HepG2 (cell line): Measurements from ENCODE around the gene CAMK2D. TPM values are rescaled to one million over a fixed set of nuclear protein-coding genes. Genes with fewer than 3 reads are reported as not detected.

Experiments
- FOSL1 ChIP-seq: sonication (generic); formaldehyde crosslinking; IDR thresholded peaks from 2 replicates; pipeline ENCODE4 v1.9.0; 2021; ENCODE audit warnings: missing genetic modification reagents, borderline replicate concordance
- FOXP1 ChIP-seq, 2 experiments: fragments of 450-650 bp in 1 of 2; IDR thresholded peaks; 2 replicates each; pipeline ENCODE4 v1.6.1; 2017 to 2018; ENCODE audit warnings: antibody characterized with exemption in 1 of 2
- NR2C2 ChIP-seq: sonication (generic); formaldehyde crosslinking; IDR thresholded peaks from 2 replicates; pipeline ENCODE4 v1.4.0; 2020; ENCODE audit warnings: missing genetic modification reagents, mild to moderate bottlenecking, moderate library complexity, borderline replicate concordance
- RBM39 ChIP-seq: fragments of 200-400 bp; formaldehyde crosslinking; IDR thresholded peaks from one replicate; pipeline ENCODE4 v1.6.1; 2018; ENCODE audit warnings: antibody characterized with exemption, mild to moderate bottlenecking, low read depth, low read length; ENCODE audit not compliant: poor library complexity, severe bottlenecking
- XBP1 ChIP-seq: sonication (generic); formaldehyde crosslinking; IDR thresholded peaks from 2 replicates; pipeline ENCODE4 v1.5.0; 2020; ENCODE audit warnings: missing genetic modification reagents
- ZBTB25 ChIP-seq: IDR thresholded peaks from 2 replicates; pipeline ENCODE4 v1.6.1; 2018; ENCODE audit warnings: missing genetic modification reagents
- ZBTB7A ChIP-seq: sonication (generic); formaldehyde crosslinking; IDR thresholded peaks from 2 replicates; pipeline ENCODE4 v1.8.0; 2022; ENCODE audit warnings: mild to moderate bottlenecking, missing genetic modification reagents
- ZNF253 ChIP-seq: sonication (generic); formaldehyde crosslinking; IDR thresholded peaks from 2 replicates; pipeline ENCODE4 v1.8.0; 2022; ENCODE audit warnings: mild to moderate bottlenecking, missing genetic modification reagents, borderline replicate concordance
- ZNF564 ChIP-seq: sonication (generic); formaldehyde crosslinking; IDR thresholded peaks from 2 replicates; pipeline ENCODE4 v1.8.1; 2023; ENCODE audit warnings: mild to moderate bottlenecking, missing genetic modification reagents
- ZNF609 ChIP-seq: sonication (generic); formaldehyde crosslinking; IDR thresholded peaks from 2 replicates; pipeline ENCODE4 v1.4.0; 2020; ENCODE audit warnings: mild to moderate bottlenecking, missing genetic modification reagents, borderline replicate concordance
- ZNF772 ChIP-seq: sonication (generic); formaldehyde crosslinking; IDR thresholded peaks from 2 replicates; pipeline ENCODE4 v1.5.0; 2020; ENCODE audit warnings: mild to moderate bottlenecking, missing genetic modification reagents
- polyA plus RNA-seq, 8 experiments: library from polyadenylated mRNA; depleted of rRNA in 3 of 8; stranded (reverse) in 7 of 8; unstranded in 1 of 8; fragments of >200 nt; fragmentation: Illumina TruSeq in 4 of 8; extraction: Trizol in 4 of 8; gene quantifications; 2 replicates each; pipeline versions ENCODE4 v1.2.1 to v1.2.3, GENCODE V29; 2011 to 2016; ENCODE audit warnings: low read depth in 4 of 8, missing spikeins in 1 of 8, mixed read lengths in 1 of 8; ENCODE audit not compliant: insufficient read depth in 1 of 8
- total RNA-seq, 5 experiments: library from RNA; depleted of rRNA; stranded (reverse); fragments of >200 nt; fragmentation: Illumina TruSeq; extraction: Trizol; gene quantifications; 2 replicates each; pipeline ENCODE4 v1.2.3, GENCODE V29; 2016; ENCODE audit warnings: low read depth in 1 of 5
- TF ChIP-seq, protein P1 (sequence below), 2 experiments: fragments of 450-650 bp in 1 of 2; sonication (generic) in 1 of 2; formaldehyde crosslinking; IDR thresholded peaks; 2 replicates each; pipeline versions ENCODE4 v1.5.0 to v1.8.0; 2020 to 2022; ENCODE audit warnings: mild to moderate bottlenecking in 1 of 2, missing genetic modification reagents in 1 of 2
- TF ChIP-seq, protein P2 (sequence below): sonication (generic); formaldehyde crosslinking; IDR thresholded peaks from 2 replicates; pipeline ENCODE4 v1.4.0; 2020; ENCODE audit warnings: missing genetic modification reagents
- TF ChIP-seq, protein P3 (sequence below): sonication (generic); formaldehyde crosslinking; IDR thresholded peaks from 2 replicates; pipeline ENCODE4 v1.4.0; 2020; ENCODE audit warnings: missing genetic modification reagents
- TF ChIP-seq, protein P4 (sequence below): IDR thresholded peaks from 2 replicates; pipeline ENCODE4 v1.6.1; 2016
- TF ChIP-seq, protein P5 (sequence below): IDR thresholded peaks from 2 replicates; pipeline ENCODE4 v1.6.1; 2016; ENCODE audit warnings: missing compliant biosample characterization, missing genetic modification reagents, borderline replicate concordance

Gene CAMK2D
- total and polyA plus RNA-seq, 2 of the 13 experiments (the other 11 are each of a cell fraction or from before 2014, with no cell fraction given): 18.0 to 65.4 TPM

GRCh38 chr4:113761620-113762185, at the start of gene CAMK2D (continued):
- TF ChIP-seq ZNF609 (CRISPR knock-in tag) (no peak), ZNF772 (peak; percentile 22; the same call in 1 of the 2 replicates), XBP1 (CRISPR knock-in tag) (no peak), ZNF564 (peak; percentile 65; the same call in 1 of the 2 replicates), RBM39 (no peak), ZBTB25 (CRISPR knock-in tag) (0 out of 2 replicates have a peak, but pooled peaks have one; percentile 24), ZNF253 (no peak), NR2C2 (CRISPR knock-in tag) (0 out of 2 replicates have a peak, but pooled peaks have one; percentile 25), ZBTB7A (peak; percentile 95), FOSL1 (no peak), FOXP1 (IDR thresholded peaks at IDR 0.05) (no peak), FOXP1 (CRISPR knock-in tag; IDR thresholded peaks at IDR 0.05) (peak; percentile 30; the same call in 1 of the 2 replicates)
- TF ChIP-seq, protein P1, sequence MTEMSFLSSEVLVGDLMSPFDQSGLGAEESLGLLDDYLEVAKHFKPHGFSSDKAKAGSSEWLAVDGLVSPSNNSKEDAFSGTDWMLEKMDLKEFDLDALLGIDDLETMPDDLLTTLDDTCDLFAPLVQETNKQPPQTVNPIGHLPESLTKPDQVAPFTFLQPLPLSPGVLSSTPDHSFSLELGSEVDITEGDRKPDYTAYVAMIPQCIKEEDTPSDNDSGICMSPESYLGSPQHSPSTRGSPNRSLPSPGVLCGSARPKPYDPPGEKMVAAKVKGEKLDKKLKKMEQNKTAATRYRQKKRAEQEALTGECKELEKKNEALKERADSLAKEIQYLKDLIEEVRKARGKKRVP (CRISPR knock-in tag; IDR thresholded peaks at IDR 0.05): peak in 1 of 2 experiments; percentile 66; a peak in 2 of 4 replicates
- TF ChIP-seq, protein P2, sequence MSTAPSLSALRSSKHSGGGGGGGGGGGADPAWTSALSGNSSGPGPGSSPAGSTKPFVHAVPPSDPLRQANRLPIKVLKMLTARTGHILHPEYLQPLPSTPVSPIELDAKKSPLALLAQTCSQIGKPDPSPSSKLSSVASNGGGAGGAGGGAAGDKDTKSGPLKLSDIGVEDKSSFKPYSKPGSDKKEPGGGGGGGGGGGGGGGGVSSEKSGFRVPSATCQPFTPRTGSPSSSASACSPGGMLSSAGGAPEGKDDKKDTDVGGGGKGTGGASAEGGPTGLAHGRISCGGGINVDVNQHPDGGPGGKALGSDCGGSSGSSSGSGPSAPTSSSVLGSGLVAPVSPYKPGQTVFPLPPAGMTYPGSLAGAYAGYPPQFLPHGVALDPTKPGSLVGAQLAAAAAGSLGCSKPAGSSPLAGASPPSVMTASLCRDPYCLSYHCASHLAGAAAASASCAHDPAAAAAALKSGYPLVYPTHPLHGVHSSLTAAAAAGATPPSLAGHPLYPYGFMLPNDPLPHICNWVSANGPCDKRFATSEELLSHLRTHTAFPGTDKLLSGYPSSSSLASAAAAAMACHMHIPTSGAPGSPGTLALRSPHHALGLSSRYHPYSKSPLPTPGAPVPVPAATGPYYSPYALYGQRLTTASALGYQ (CRISPR knock-in tag): 0 out of 2 replicates have a peak, but pooled peaks have one; percentile 7
- TF ChIP-seq, protein P3, sequence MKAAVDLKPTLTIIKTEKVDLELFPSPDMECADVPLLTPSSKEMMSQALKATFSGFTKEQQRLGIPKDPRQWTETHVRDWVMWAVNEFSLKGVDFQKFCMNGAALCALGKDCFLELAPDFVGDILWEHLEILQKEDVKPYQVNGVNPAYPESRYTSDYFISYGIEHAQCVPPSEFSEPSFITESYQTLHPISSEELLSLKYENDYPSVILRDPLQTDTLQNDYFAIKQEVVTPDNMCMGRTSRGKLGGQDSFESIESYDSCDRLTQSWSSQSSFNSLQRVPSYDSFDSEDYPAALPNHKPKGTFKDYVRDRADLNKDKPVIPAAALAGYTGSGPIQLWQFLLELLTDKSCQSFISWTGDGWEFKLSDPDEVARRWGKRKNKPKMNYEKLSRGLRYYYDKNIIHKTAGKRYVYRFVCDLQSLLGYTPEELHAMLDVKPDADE (CRISPR knock-in tag): no peak
- TF ChIP-seq, protein P4, sequence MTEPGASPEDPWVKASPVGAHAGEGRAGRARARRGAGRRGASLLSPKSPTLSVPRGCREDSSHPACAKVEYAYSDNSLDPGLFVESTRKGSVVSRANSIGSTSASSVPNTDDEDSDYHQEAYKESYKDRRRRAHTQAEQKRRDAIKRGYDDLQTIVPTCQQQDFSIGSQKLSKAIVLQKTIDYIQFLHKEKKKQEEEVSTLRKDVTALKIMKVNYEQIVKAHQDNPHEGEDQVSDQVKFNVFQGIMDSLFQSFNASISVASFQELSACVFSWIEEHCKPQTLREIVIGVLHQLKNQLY (CRISPR knock-in tag): no peak
- TF ChIP-seq, protein P5, sequence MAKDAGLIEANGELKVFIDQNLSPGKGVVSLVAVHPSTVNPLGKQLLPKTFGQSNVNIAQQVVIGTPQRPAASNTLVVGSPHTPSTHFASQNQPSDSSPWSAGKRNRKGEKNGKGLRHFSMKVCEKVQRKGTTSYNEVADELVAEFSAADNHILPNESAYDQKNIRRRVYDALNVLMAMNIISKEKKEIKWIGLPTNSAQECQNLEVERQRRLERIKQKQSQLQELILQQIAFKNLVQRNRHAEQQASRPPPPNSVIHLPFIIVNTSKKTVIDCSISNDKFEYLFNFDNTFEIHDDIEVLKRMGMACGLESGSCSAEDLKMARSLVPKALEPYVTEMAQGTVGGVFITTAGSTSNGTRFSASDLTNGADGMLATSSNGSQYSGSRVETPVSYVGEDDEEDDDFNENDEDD: peak; percentile 36; the same call in 1 of the 2 replicates
